Hepatocyte (in vitro differentiated cells): ENCODE results near the gene FAN1.

ENCODE experiments used
- CTCF ChIP-seq: fragments of 200-600 bp; sonication (generic); IDR thresholded peaks from 2 replicates; pipeline ENCODE4 v1.5.1; 2016; ENCODE audit warnings: antibody characterized with exemption, mild to moderate bottlenecking; ENCODE audit not compliant: poor library complexity
- EZH2 ChIP-seq: fragments of 200-600 bp; sonication (generic); IDR thresholded peaks from 2 replicates; pipeline ENCODE4 v1.6.1; 2016; ENCODE audit warnings: antibody characterized with exemption, mild to moderate bottlenecking, borderline replicate concordance

GRCh38 chr15:30953731-30954378, 50.1 kb downstream of the FAN1 start:
- TF ChIP-seq EZH2 = no peak
- no peak for TF ChIP-seq CTCF
